Common myeloid progenitor, CD34-positive (primary cell): ENCODE data around the gene PRADC1.

Source experiments
- CTCF ChIA-PET: fragments of 350-600 bp; sonication (Branson Sonifier 250); formaldehyde crosslinking; loops from one replicate; lab custom pipeline; 2021; ENCODE audit warnings: antibody characterized with exemption; lab: Charles Lee
- POLR2A ChIA-PET: fragments of 350-600 bp; sonication (Branson Sonifier 250); formaldehyde crosslinking; loops from one replicate; lab custom pipeline; 2021; ENCODE audit warnings: antibody characterized with exemption; lab: Charles Lee
- DNase-seq, 3 donors: peaks; one replicate each; pipeline versions ENCODE4 v3.0.0 to v3.0.0-alpha.2; 2013
- H3K27ac ChIP-seq, 2 experiments: 1 replicate in 1 of 2; 2 replicates in 1 of 2; pipeline ENCODE4 v1.7.0; 2013; ENCODE audit warnings: inconsistent platforms in 2 of 2, low read length in 2 of 2, mild to moderate bottlenecking in 2 of 2, low read depth in 1 of 2, moderate library complexity in 1 of 2; ENCODE audit not compliant: severe bottlenecking in 2 of 2, insufficient read depth in 1 of 2, poor library complexity in 1 of 2
- H3K27me3 ChIP-seq, 5 experiments: replicated peaks in 2 of 5; 1 replicate in 3 of 5; 2 replicates in 2 of 5; pipeline versions ENCODE4 v1.6.1 to v1.7.0; 2013; ENCODE audit warnings: low read length in 4 of 5, mild to moderate bottlenecking in 2 of 5, moderate library complexity in 2 of 5, inconsistent platforms in 1 of 5; ENCODE audit not compliant: insufficient read depth in 5 of 5, control insufficient read depth in 4 of 5
- H3K36me3 ChIP-seq, 4 experiments: 1 replicate in 2 of 4; 2 replicates in 2 of 4; pipeline versions ENCODE4 v1.6.1 to v1.7.0; 2013; ENCODE audit warnings: low read length in 3 of 4, control low read depth in 1 of 4, mild to moderate bottlenecking in 1 of 4; ENCODE audit not compliant: control insufficient read depth in 4 of 4, insufficient read depth in 4 of 4
- H3K4me1 ChIP-seq, 4 experiments: 1 replicate in 3 of 4; 2 replicates in 1 of 4; pipeline versions ENCODE4 v1.6.1 to v1.7.1; 2013; ENCODE audit warnings: low read length in 3 of 4, mild to moderate bottlenecking in 3 of 4, control low read depth in 1 of 4, inconsistent platforms in 1 of 4, moderate library complexity in 1 of 4; ENCODE audit not compliant: control insufficient read depth in 4 of 4, insufficient read depth in 4 of 4; ENCODE audit errors: control extremely low read depth in 1 of 4
- H3K4me3 ChIP-seq, 7 experiments: 1 replicate in 4 of 7; 2 replicates in 3 of 7; pipeline versions ENCODE4 v1.5.1 to v1.7.0; 2013; ENCODE audit warnings: mild to moderate bottlenecking in 7 of 7, low read length in 6 of 7, moderate library complexity in 6 of 7, inconsistent platforms in 2 of 7, low read depth in 2 of 7, control low read depth in 1 of 7; ENCODE audit not compliant: insufficient read depth in 4 of 7, control insufficient read depth in 1 of 7; ENCODE audit errors: extremely low read depth in 1 of 7
- H3K9me3 ChIP-seq, 5 experiments: 1 replicate in 4 of 5; 2 replicates in 1 of 5; pipeline versions ENCODE4 v1.6.1 to v1.7.1; 2013; ENCODE audit warnings: low read length in 4 of 5, mild to moderate bottlenecking in 2 of 5, inconsistent platforms in 1 of 5, low read depth in 1 of 5, moderate library complexity in 1 of 5; ENCODE audit not compliant: control insufficient read depth in 4 of 5, insufficient read depth in 2 of 5; ENCODE audit errors: control extremely low read depth in 1 of 5
- WGBS: methylation state at CpG from one replicate; pipeline ENCODE4 v1.1.5; 2013; ENCODE audit not compliant: insufficient coverage; 5-methylcytosine and 5-hydroxymethylcytosine counted together

Gene PRADC1

DNA sequence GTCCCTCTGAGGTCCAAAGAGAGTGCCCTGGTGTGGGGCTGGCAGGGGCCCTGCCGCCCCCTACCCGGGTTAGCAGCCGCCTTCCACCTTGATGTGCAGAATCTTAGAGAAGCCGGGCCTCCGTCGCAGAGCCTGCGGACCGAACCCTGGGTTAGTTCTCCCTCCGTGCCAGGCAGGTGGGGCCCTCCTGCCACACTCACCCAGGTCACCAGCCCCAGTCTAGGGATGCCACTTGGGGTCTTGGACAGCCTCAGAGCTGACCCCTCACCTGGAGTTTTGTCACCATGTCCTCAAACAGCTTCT lies 25.8 kb upstream of the PRADC1 start:
- Histone ChIP-seq H3K9me3 (no peaks in the 10 kb centered on the region), H3K27me3 (no peaks in the 10 kb centered on the region), H3K4me1 (peaks cover 0 to 14% (median 0%) of the 10 kb centered on the region in 4 experiments), H3K36me3 (peaks cover 2 to 74% (median 40%) of the 10 kb centered on the region in 4 experiments), H3K4me3 (no peak overlapping the region), H3K27ac (no peak overlapping the region)
- no peak for DNase-seq
- ChIA-PET POLR2A (no interaction called here), CTCF (interaction anchor here (0.9 to 1.6 kb wide), 3 partner anchors 9 to 174 kb away, joined by 3 to 4 read pairs (median 3); no protein-coding TSS in a partner anchor)
- 99% methylated on average over 9 of the region's 9 CpGs for WGBS

DNA sequence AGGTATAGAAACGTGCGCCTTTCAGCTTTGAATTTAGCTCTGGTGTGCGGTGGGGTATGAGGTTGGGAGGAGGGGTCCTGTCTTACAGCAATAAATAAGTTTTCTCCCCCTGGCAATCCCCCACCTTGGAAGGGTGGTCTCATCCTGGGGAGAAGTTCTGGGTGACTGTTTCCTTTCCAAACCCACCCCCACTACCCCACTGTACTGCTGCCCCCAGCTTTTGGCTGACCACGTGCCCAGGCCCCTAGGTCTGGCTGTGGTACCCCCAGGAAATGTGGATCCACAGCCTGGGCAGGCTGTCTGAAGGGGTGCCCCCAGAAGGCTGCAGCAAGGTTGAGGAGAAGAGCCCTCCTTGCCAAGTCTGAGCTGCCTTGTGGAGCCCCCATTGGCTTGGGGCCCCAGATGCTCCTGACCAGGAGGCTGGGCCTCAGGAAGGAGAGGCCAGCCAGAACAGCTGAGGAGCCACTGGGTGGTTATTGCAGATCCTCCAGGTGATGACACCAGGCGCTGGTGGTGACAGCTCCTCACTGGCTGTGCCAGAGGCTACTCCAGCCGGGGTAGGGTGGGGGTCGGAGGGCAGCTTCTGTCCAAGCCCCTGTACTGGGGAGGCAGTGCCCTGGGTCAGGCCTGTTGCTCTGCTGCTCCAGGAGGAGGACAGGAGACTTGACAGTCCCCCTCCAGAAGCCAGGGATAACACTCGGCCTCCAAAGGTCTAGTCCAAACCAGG lies 25.3 kb upstream of the PRADC1 start:
- POLR2A ChIA-PET, result interaction anchor here (0.7 kb wide), 1 partner anchor 329 kb away, joined by 3 read pairs; no protein-coding TSS in a partner anchor
- 100% methylated on average over 4 of the region's 8 CpGs for WGBS

DNA sequence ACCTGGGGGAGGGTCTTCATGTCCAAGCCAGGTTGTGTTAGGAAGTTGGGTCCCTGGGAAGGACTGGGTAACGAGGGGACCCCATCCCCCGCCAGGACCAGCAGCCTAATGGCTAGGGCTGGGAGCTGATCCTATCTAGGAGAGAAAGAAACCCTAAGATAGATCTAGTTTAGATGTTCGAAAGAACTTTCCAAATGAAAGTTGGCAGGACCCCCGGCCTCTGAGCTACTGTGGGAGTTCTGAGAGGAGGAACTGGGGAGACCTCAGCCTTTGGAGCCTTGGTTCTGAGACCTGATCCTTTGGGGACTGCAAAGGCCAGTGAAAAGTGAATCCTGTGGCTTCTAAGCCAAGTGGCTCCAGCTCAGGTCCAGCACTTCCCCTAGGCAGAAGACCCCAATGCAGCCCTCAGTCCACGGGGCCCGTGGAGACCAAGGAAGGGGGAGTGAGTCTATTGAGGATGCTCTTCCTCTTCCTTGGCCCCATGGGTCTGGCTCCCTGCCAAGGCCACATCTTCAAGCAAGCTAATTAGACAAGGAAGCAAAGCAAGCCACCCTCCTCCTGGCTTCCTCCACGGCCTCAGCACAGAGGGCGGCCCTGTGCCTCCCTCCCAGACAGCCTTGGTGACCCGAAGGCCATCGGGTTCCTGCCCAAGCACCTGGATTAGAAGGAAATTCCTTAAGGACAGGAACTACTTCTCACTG lies 24.5 kb upstream of the PRADC1 start:
- ChIA-PET POLR2A (interaction anchor here (0.7 kb wide), 1 partner anchor 330 kb away, joined by 3 read pairs; no protein-coding TSS in a partner anchor), CTCF (interaction anchor here (1.0 to 2.5 kb wide), 5 partner anchors 9 to 173 kb away, joined by 3 to 11 read pairs (median 3); no protein-coding TSS in a partner anchor)
- Histone ChIP-seq H3K9me3 (no peaks in the 10 kb centered on the region), H3K27me3 (no peaks in the 10 kb centered on the region), H3K36me3 (peaks cover 5 to 75% (median 44%) of the 10 kb centered on the region in 4 experiments), H3K4me3 (no peak overlapping the region), H3K4me1 (peaks cover 0 to 18% (median 0%) of the 10 kb centered on the region in 4 experiments), H3K27ac (no peak overlapping the region)
- WGBS, result 65% methylated on average over 9 of the region's 10 CpGs
- peak in 2 of 3 donors; percentile 29 to 40 for DNase-seq

More for the DNA sequence above, 25.3 kb upstream of the PRADC1 start:
- Histone ChIP-seq H3K4me1 (peaks cover 0 to 18% (median 0%) of the 10 kb centered on the region in 4 experiments), H3K4me3 (no peak overlapping the region), H3K36me3 (peaks cover 5 to 73% (median 42%) of the 10 kb centered on the region in 4 experiments), H3K27ac (no peak overlapping the region), H3K9me3 (no peaks in the 10 kb centered on the region), H3K27me3 (no peaks in the 10 kb centered on the region)
- DNase-seq, result no peak
- CTCF ChIA-PET, result interaction anchor here (0.9 to 2.5 kb wide), 5 partner anchors 10 to 174 kb away, joined by 3 to 11 read pairs (median 3); no protein-coding TSS in a partner anchor

DNA sequence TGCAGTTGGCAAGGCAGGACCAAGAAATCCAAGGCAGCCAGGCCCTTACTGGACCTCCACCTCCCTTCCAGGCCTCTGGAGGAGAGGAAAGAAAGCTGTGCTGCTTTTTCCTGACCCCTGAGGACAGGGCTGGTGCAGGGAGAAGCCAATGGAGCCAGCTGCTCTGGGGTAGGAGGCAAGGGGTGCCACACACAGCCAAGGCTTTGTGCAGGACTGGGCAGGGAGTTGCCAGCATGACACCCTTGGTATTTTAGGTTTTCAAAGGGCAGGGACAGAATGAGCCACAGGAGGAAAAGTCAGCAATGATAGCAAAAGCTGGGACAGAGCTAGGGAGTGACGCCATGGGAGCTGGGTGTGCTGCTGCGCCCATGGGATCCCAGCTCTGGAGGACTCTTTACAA lies 24.0 kb upstream of the PRADC1 start:
- WGBS, result 100% methylated on average over 1 of the region's 2 CpGs
- ChIA-PET CTCF (interaction anchor here (1.0 to 2.5 kb wide), 4 partner anchors 9 to 33 kb away, joined by 3 to 11 read pairs (median 3); no protein-coding TSS in a partner anchor), POLR2A (interaction anchor here (0.5 kb wide), 1 partner anchor 94 kb away, joined by 3 read pairs; no protein-coding TSS in a partner anchor)
- Histone ChIP-seq H3K4me1 (peaks cover 0 to 18% (median 0%) of the 10 kb centered on the region in 4 experiments), H3K4me3 (no peak overlapping the region), H3K27me3 (no peaks in the 10 kb centered on the region), H3K36me3 (peaks cover 6 to 79% (median 48%) of the 10 kb centered on the region in 4 experiments), H3K27ac (no peak overlapping the region), H3K9me3 (no peaks in the 10 kb centered on the region)
- DNase-seq, result no peak

DNA sequence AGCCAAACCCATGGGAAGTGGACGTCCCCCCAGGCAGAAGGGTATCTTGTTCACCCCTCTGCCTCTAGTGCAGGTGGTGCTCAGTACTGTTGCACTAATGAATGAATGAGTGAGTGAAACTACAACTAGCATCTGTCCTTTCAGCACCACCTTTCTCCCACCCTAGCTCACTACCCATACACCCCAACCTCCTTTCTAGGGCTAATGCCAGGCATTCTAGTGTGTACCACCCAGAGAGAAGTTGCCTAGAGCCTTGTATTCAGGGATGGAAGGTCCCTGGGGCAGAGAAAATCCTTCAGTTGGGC lies 23.5 kb upstream of the PRADC1 start:
- 100% methylated on average over 1 of the region's 1 CpG for WGBS
- H3K27ac ChIP-seq, result no peak overlapping the region
- H3K27me3 ChIP-seq, result no peaks in the 10 kb centered on the region
- DNase-seq, result no peak
- peaks cover 8 to 81% (median 50%) of the 10 kb centered on the region in 4 experiments for H3K36me3 ChIP-seq
- no peak overlapping the region for H3K4me3 ChIP-seq
- H3K4me1 ChIP-seq, result peaks cover 0 to 18% (median 0%) of the 10 kb centered on the region in 4 experiments
- ChIA-PET POLR2A (interaction anchor here (0.5 kb wide), 1 partner anchor 93 kb away, joined by 3 read pairs; no protein-coding TSS in a partner anchor), CTCF (interaction anchor here (0.9 to 2.5 kb wide), 5 partner anchors 8 to 33 kb away, joined by 3 to 11 read pairs (median 3); no protein-coding TSS in a partner anchor)
- no peaks in the 10 kb centered on the region for H3K9me3 ChIP-seq

DNA sequence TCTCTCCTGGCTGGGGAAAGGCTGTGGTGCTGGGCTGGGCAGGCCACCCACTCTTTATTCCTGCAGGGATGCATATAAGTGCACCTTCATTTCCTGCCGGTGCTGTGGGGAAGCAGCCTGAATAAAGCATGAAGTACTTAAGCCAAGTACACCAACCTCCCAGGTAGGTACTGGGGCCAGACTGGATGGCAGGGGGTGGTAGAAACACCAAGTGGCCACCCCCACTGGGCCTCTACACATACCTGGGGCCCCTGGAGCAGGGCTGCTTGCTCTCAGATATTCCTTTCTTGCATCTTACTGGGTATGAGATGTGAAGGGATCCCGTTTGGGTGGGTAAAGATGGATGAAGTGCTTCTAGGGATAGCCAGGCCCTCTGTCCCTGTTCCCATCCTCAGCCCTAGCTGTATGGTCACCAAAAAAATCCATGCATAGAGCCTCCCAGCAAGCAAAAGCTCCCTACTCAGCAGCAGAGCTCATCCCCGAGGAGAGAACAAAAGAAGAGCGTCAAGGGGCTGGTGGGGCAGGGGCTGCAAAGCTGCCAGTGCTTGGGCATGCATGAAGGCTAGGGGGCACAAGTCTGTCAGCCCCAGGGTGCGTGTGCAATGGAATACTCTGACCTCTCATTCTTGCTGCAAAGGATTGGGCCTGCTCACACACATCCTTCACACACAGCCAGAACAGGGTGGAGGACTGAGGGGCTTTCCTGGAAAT lies 23.0 kb upstream of the PRADC1 start:
- WGBS, result 85% methylated on average over 4 of the region's 5 CpGs
- Histone ChIP-seq H3K36me3 (peaks cover 13 to 82% (median 51%) of the 10 kb centered on the region in 4 experiments), H3K9me3 (no peaks in the 10 kb centered on the region), H3K4me1 (peaks cover 0 to 18% (median 0%) of the 10 kb centered on the region in 4 experiments), H3K4me3 (no peak overlapping the region), H3K27ac (no peak overlapping the region), H3K27me3 (no peaks in the 10 kb centered on the region)
- ChIA-PET POLR2A (interaction anchor here (0.5 kb wide), 1 partner anchor 93 kb away, joined by 3 read pairs; no protein-coding TSS in a partner anchor), CTCF (interaction anchor here (0.9 to 2.5 kb wide), 3 partner anchors 8 to 34 kb away, joined by 3 to 11 read pairs (median 3); no protein-coding TSS in a partner anchor)
- no peak for DNase-seq
